ENCODE results near the gene ST3GAL2. TPM values are rescaled to one million over a fixed set of nuclear protein-coding genes. Genes with fewer than 3 reads are reported as not detected.

The ST3GAL2 gene, protein sequence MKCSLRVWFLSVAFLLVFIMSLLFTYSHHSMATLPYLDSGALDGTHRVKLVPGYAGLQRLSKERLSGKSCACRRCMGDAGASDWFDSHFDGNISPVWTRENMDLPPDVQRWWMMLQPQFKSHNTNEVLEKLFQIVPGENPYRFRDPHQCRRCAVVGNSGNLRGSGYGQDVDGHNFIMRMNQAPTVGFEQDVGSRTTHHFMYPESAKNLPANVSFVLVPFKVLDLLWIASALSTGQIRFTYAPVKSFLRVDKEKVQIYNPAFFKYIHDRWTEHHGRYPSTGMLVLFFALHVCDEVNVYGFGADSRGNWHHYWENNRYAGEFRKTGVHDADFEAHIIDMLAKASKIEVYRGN
- 52.3 TPM for total RNA-seq

DNA sequence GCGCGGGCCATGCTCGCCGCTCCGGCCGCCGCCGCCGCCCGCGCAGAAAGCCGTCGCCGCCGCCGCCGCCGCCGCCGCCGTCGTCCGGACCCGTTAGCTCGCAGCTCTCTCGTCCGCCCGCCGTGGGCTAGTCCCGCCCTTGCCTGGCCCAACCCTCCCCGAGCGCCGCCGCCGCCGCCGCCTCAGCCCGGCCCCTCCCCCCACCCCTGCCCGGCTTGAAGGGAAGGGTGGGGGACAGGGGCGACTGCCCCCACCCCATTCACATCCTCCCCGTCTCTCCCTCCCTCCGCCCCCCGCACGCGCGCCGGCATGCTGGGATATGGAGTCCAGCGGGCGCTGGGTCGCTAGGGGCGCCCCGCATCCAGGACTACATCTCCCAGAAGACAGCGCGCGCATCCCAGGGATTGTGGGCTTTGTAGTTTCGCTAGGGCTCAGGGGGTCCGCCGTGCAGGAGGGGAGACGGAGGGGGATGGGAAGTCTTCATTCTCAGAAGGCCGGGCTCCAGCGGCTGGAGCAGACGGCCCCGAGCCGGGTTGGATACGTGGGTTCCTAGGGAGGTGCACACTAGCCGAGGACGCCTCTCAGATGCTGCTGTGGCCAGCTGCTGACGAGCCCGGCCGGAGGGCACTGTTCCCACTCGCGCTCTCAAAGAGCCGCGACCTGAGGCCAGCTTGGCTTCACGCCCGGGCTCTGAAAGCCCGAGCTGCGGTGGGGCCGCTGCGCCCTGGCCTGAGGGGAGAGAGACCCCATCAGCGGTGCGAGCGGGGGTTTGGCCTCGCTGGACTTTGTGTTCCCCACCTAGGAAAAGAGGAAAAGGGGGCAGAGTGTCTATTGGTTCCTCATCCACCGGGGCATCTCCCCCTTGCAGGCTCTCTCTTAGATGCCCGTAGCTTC is at the start of gene ST3GAL2:
Gene ST3GAL2 (minus strand): TSS at position 132 of the 894 bp plus-strand sequence. CDS start 40,570 bp downstream, outside the sequence.
- TF ChIP-seq, protein P1, sequence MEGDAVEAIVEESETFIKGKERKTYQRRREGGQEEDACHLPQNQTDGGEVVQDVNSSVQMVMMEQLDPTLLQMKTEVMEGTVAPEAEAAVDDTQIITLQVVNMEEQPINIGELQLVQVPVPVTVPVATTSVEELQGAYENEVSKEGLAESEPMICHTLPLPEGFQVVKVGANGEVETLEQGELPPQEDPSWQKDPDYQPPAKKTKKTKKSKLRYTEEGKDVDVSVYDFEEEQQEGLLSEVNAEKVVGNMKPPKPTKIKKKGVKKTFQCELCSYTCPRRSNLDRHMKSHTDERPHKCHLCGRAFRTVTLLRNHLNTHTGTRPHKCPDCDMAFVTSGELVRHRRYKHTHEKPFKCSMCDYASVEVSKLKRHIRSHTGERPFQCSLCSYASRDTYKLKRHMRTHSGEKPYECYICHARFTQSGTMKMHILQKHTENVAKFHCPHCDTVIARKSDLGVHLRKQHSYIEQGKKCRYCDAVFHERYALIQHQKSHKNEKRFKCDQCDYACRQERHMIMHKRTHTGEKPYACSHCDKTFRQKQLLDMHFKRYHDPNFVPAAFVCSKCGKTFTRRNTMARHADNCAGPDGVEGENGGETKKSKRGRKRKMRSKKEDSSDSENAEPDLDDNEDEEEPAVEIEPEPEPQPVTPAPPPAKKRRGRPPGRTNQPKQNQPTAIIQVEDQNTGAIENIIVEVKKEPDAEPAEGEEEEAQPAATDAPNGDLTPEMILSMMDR (IDR thresholded peaks at IDR 0.05) = peak in 2 of 3 experiments; percentile 23 to 28
- peak within 1 kb of the TSS; percentile 67 to 76 for H3K27ac ChIP-seq

DNA sequence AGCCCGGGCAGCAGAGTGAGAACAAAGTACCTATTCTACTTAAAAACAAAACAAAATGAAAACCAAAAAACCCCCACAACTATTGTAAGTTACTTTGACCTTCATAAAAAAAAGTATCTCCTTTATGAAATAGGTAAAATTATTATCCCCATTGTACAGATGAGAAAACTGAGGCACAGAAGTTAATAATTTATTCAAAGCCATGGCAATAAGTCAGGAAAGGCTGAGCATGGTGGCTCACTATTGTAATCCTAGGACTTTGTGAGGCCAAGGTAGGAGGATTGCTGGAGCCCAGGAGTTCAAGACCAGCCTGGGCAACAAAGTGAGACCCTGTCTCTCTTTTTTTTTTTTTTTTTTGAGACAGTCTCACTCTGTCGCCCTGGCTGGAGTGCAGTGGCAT is 46.0 kb upstream of the ST3GAL2 start:
- H3K4me3 ChIP-seq = no peak overlapping the region
- H3K9me3 ChIP-seq = no peaks in the 10 kb centered on the region
- peaks cover 56 to 69% of the 10 kb centered on the region in 2 donors for H3K36me3 ChIP-seq
- no peak for DNase-seq (ENCODE audit: low spot score in 2 of 2)
- intact Hi-C loops (cut with DNase I) = no loop called here
- TF ChIP-seq, protein P1 (IDR thresholded peaks at IDR 0.05) = no peak
- H3K27me3 ChIP-seq = no peaks in the 10 kb centered on the region
- no peak overlapping the region for H3K27ac ChIP-seq
- no peaks in the 10 kb centered on the region for H3K4me1 ChIP-seq

More for the DNA sequence above, at the start of gene ST3GAL2:
- H3K4me1 ChIP-seq = peaks cover 0 to 20% of the 10 kb centered on the region in 2 donors
- H3K27me3 ChIP-seq = no peaks in the 10 kb centered on the region
- peak within 1 kb of the TSS; percentile 95 to 97 for H3K4me3 ChIP-seq
- intact Hi-C loops (cut with DNase I) = loop anchor here (1.0 kb wide), 2 partner anchors 15 to 58 kb away; partner anchors contain the start of gene FCSK
- peak; percentile 85 to 97 for DNase-seq (ENCODE audit: low spot score in 2 of 2)
- H3K36me3 ChIP-seq = peaks cover 0 to 4% of the 10 kb centered on the region in 2 donors
- H3K9me3 ChIP-seq = no peaks in the 10 kb centered on the region

DNA sequence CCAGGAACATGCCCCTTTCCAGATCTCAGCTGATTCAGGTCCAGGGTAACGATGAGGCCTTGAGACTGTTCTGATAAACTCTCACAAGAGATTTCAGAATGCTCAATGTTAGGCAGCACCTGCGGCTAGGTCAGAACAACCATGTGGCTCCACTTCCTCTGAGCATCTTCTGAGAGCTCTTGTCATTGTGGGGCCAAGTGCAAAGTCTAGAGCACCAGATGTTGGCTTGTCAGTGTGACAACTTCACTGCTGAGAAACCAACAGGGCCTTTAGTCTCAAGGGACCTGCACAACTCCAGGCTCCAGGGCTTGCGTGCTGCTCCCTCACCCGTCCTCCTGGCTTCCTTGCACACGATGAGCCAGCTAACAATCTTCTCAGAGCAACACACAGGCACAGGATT is 44.5 kb upstream of the ST3GAL2 start:
- no peak overlapping the region for H3K4me3 ChIP-seq
- intact Hi-C loops (cut with DNase I) = no loop called here
- TF ChIP-seq, protein P1 (IDR thresholded peaks at IDR 0.05) = no peak

DNA sequence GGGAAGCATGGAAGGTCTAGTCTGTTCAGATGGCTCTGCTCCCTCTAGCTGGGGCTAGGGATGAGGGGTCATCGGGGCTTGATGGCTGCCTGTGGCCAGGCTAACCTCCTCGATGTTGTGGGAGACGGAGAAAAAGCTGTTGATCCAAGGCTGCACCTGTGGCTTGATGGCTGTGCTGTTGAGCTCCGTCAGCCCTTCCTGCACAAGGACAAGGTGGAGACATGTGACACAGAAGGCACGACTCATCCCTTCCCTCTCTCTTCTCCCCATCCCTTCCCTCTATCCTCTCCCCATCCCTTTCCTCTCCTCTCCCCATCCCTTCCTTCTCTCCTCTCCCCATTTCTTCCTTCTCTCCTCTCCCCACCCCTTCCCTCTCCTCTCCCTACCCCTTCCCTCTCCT is 43.7 kb upstream of the ST3GAL2 start:
- Histone ChIP-seq H3K4me3 (no peak overlapping the region), H3K9me3 (no peaks in the 10 kb centered on the region), H3K4me1 (no peaks in the 10 kb centered on the region), H3K27me3 (no peaks in the 10 kb centered on the region), H3K36me3 (peaks cover 44 to 69% of the 10 kb centered on the region in 2 donors), H3K27ac (peak overlapping the region; percentile 56 to 65)
- TF ChIP-seq, protein P1 (IDR thresholded peaks at IDR 0.05) = no peak
- no peak for DNase-seq (ENCODE audit: low spot score in 2 of 2)
- intact Hi-C loops (cut with DNase I) = no loop called here

More for the DNA sequence above, 44.5 kb upstream of the ST3GAL2 start:
- no peaks in the 10 kb centered on the region for H3K9me3 ChIP-seq
- H3K27me3 ChIP-seq = no peaks in the 10 kb centered on the region
- H3K36me3 ChIP-seq = peaks cover 52 to 71% of the 10 kb centered on the region in 2 donors
- no peaks in the 10 kb centered on the region for H3K4me1 ChIP-seq
- DNase-seq (ENCODE audit: low spot score in 2 of 2) = no peak
- no peak overlapping the region for H3K27ac ChIP-seq

DNA sequence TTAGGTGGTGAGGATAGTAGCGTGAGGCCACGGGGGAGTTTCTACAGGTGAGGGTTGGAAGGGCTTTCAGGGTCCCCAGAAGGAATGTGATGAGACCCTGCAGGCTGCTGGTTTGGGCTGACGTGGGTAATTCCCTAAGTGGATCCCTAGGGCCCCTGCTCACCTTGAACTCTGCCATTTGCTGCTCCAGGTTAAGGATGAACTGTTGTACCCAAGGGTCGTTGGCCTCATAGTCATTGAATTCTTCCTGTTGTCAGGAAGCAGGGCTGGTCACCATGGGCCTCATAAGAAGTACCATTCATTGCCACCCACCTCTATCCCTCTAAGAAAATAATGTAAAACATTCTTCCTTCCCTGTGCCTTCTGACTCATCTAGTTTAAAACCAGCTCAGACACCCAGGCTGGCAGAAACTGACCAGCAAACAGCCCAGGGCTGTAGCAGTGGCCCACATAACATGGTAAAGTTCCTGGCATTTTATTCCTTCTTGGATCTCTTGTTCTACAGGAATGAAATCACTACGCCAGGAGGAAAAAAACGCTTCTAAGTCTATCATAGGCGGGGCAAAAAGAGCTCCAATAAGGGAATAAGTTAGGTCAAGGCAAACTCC is 43.1 kb upstream of the ST3GAL2 start:
- peak overlapping the region; percentile 56 to 65 for H3K27ac ChIP-seq
- H3K27me3 ChIP-seq = no peaks in the 10 kb centered on the region
- H3K36me3 ChIP-seq = peaks cover 38 to 65% of the 10 kb centered on the region in 2 donors
- no peak for DNase-seq (ENCODE audit: low spot score in 2 of 2)
- no peaks in the 10 kb centered on the region for H3K9me3 ChIP-seq
- no peaks in the 10 kb centered on the region for H3K4me1 ChIP-seq
- TF ChIP-seq, protein P1 (IDR thresholded peaks at IDR 0.05) = no peak
- intact Hi-C loops (cut with DNase I) = no loop called here
- H3K4me3 ChIP-seq = no peak overlapping the region
